Esophagus (tissue), 2 donors: ENCODE results near the gene ABCF2. TPM values are rescaled to one million over a fixed set of nuclear protein-coding genes. Genes with fewer than 3 reads are reported as not detected.

ENCODE experiments used
- H3K27ac ChIP-seq, 2 donors: one replicate each; pipeline ENCODE4 v1.5.1; 2013; ENCODE audit warnings: low read depth in 2 of 2, mild to moderate bottlenecking in 2 of 2, inconsistent platforms in 1 of 2, low read length in 1 of 2, moderate library complexity in 1 of 2
- H3K27me3 ChIP-seq, 2 donors: one replicate each; pipeline ENCODE4 v1.6.1; 2013; ENCODE audit warnings: low read length in 2 of 2, control low read depth in 1 of 2, mild to moderate bottlenecking in 1 of 2; ENCODE audit not compliant: insufficient read depth in 2 of 2, control insufficient read depth in 1 of 2
- H3K36me3 ChIP-seq, 2 donors: one replicate each; pipeline ENCODE4 v1.6.1; 2013; ENCODE audit warnings: low read length in 1 of 2; ENCODE audit not compliant: control insufficient read depth in 2 of 2, insufficient read depth in 2 of 2
- H3K4me1 ChIP-seq, 2 donors: one replicate each; pipeline ENCODE4 v1.6.1; 2013; ENCODE audit warnings: low read length in 1 of 2; ENCODE audit not compliant: control insufficient read depth in 2 of 2, insufficient read depth in 2 of 2
- H3K4me3 ChIP-seq, 2 donors: one replicate each; pipeline ENCODE4 v1.5.1; 2013; ENCODE audit warnings: low read length in 2 of 2, mild to moderate bottlenecking in 2 of 2, low read depth in 1 of 2, moderate library complexity in 1 of 2
- H3K9me3 ChIP-seq, 2 donors: one replicate each; pipeline ENCODE4 v1.6.1; 2013; ENCODE audit warnings: mild to moderate bottlenecking in 2 of 2, low read depth in 1 of 2, low read length in 1 of 2, moderate library complexity in 1 of 2; ENCODE audit not compliant: control insufficient read depth in 2 of 2, insufficient read depth in 1 of 2
- WGBS, 2 donors: extraction: QIAGEN DNeasy Blood & Tissue Kit; methylation state at CpG; one replicate each; pipeline ENCODE4 v1.1.7; 2013; 5-methylcytosine and 5-hydroxymethylcytosine counted together
- polyA plus RNA-seq, 2 donors: library from polyadenylated mRNA; stranded (reverse); fragments of 200-250 nt; gene quantifications; one replicate each; pipeline ENCODE4 v1.2.3, GENCODE V29; 2013
- donor health status: healthy with polysubstance abuse.
- donor health status: Bipolar disorder and iron deficiency.

ABCF2 gene
- polyA plus RNA-seq, 2 donors: 8.6 to 19.8 TPM

DNA sequence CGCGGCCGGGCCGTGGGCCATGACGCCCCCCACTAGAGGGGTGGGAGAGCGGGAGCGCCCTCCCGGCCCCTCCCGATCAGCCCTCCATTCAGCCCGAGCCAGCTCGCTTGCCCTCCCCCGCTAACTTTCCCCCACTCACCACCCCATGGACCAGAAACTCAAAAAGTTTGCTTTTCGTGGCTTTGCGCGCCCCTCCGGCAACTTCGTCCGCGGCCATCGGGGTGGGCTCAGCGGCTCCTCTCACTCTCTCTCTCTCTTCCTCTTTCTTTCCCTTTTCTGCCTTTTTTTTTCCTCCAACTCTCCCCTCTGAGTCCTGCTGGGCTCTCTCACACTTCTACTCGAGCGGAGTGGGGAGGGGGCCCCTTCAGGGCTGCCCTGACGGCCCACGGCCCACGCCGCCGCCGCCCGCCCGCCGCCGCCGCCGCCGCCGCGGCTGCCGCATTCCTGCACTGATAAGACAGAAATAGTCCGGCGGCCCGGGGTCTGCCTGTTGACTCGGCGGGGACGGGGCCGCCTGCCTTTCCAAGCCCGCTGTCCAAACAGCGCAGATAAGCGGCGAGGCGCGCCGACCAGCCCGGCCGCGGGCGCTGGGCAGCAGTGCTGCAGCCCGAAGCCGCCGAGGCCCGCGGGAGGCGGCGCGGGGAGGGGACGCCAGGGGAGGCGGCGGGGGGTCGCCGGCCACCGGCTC is 21.5 kb upstream of the ABCF2 start, which contains the start of gene SMARCD3:
Gene SMARCD3, minus strand, starts transcription at position 349 of the 688 bp plus-strand sequence. Its CDS starts 132 bp downstream, at position 217.
- WGBS, 2 donors: 1% methylated on average over 63 to 71 of the region's 71 CpGs
- Histone ChIP-seq H3K27me3 (no peaks in the 10 kb centered on the region), H3K9me3 (no peaks in the 10 kb centered on the region), H3K36me3 (no peaks in the 10 kb centered on the region), H3K27ac (peak within 1 kb of the TSS; percentile 79 to 85), H3K4me1 (peaks cover 6 to 21% of the 10 kb centered on the region in 2 donors), H3K4me3 (peak within 1 kb of the TSS; percentile 50 to 53)

DNA sequence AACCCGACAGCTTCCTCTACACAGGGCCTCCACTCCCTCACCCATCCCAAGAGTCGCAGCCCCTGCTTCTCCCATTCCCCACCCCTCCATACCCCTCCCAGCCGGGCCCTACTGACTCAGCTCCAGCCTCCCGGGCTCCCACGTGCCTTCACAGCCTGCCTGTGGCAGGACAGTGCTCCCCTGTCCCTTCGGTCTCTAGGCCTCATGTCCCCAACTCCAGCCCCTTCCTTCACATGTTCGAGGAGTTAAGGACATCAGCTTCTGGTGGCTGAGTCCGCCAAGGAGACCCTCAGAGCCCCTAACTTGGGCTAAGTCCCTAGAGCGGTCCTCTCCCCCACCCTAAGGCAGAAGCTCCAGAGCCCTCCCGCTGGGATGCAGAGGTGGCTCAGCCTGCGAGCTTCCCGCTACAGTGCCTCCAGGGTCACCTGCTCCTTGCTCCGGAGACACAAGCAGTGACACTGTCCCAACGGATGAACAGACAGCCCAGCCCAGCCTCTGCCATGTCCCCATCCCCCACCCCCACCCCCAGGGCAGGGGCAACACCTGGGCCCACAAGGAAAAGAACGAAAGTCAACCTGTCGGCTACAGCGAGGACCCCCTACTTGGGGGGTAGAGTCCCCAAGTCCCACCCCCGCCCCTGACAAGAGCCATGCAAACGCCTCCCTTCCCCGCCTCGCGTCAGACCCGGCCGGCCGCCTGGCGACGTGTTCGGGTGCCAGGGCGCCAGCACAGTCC is 20.8 kb upstream of the ABCF2 start:
- H3K36me3 ChIP-seq: no peaks in the 10 kb centered on the region
- WGBS, 2 donors: 11% methylated on average over 24 to 29 of the region's 29 CpGs
- peaks cover 6 to 25% of the 10 kb centered on the region in 2 donors for H3K4me1 ChIP-seq
- no peaks in the 10 kb centered on the region for H3K27me3 ChIP-seq
- peak overlapping the region; percentile 64 to 85 for H3K27ac ChIP-seq
- H3K9me3 ChIP-seq: no peaks in the 10 kb centered on the region
- peak overlapping the region; percentile 50 to 53 for H3K4me3 ChIP-seq

DNA sequence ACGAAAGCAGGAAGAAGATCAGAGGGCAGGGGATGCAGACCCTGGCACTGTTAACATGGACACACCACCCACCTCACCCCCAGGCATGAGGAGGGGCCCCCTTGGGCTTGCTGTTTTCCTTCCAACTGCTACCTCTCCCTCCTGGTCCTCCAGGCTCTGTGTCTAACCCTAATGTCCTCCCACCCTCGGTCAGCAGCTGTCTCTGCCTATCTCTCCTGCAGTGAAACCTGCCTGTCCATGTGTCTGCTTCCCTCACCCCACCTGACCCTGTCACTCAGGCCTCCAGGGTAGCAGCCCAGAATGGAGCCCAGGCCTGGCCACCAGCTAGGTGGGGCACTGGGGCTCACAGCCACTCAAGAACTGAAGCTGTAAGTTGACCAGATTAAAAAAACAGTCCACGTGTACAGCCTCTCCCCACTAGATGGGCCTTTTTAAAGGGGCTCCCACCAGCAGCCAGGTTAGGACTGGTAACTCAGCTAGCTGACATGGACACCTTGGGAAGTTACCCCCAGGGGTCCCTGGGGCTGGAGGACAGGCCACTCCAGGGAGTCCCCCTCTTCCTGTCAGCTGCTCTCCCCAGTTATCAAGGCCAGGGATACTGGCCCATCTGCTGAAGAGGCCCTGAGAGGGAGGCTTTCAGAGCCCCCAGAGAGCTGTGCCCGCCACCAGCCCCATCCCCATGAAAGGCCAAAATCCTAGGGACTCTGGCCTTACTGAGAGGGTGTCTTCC is 20.0 kb upstream of the ABCF2 start:
- H3K36me3 ChIP-seq: no peaks in the 10 kb centered on the region
- H3K27ac ChIP-seq: peak overlapping the region; percentile 64 to 85
- H3K4me1 ChIP-seq: peaks cover 6 to 23% of the 10 kb centered on the region in 2 donors
- no peaks in the 10 kb centered on the region for H3K9me3 ChIP-seq
- no peak overlapping the region for H3K4me3 ChIP-seq
- no peaks in the 10 kb centered on the region for H3K27me3 ChIP-seq
- 62 to 64% methylated on average over 4 of the region's 4 CpGs for WGBS, 2 donors

DNA sequence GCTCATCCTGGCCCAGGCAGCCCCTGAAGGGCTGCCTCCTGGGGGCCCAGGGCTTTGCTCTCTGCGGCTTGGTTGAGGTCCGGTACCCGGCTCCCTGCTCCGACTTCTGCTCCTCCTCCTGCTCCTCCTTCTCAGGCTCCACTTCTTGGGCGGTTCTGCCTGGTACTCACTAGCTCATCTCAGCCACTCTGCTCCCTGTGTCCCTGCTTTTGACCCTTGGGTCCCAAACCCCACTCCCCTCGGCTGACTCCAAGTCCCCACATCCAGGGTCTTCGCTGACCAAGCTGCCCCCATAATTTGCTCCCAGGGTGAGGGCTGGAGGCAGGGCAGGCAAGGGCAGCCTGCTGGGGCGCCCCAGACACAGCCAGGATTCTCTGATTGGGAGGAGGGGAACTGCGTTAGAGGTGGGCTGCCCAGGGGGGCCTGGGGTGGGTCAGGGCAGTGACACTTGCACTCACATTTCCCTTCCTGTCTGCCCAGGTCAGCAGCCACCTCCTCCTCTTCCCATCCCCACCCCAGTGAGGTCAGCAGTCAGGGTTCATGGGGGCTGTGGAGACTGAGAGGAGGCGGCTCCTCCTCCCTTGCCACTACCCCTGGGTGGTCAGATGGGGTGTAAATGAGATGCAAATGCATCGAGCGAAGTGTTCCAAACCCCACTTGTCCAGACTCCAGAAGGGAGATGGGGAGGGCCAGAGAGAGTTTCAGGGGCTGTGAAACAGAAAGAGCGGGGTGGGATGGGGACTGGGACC is 19.3 kb upstream of the ABCF2 start:
- H3K4me3 ChIP-seq: no peak overlapping the region
- H3K9me3 ChIP-seq: no peaks in the 10 kb centered on the region
- peak overlapping the region in 1 of 2 donors; percentile 17 for H3K27ac ChIP-seq
- peaks cover 0 to 1% of the 10 kb centered on the region in 2 donors for H3K36me3 ChIP-seq
- no peaks in the 10 kb centered on the region for H3K27me3 ChIP-seq
- H3K4me1 ChIP-seq: peaks cover 4 to 23% of the 10 kb centered on the region in 2 donors
- WGBS, 2 donors: 45 to 49% methylated on average over 13 of the region's 13 CpGs

DNA sequence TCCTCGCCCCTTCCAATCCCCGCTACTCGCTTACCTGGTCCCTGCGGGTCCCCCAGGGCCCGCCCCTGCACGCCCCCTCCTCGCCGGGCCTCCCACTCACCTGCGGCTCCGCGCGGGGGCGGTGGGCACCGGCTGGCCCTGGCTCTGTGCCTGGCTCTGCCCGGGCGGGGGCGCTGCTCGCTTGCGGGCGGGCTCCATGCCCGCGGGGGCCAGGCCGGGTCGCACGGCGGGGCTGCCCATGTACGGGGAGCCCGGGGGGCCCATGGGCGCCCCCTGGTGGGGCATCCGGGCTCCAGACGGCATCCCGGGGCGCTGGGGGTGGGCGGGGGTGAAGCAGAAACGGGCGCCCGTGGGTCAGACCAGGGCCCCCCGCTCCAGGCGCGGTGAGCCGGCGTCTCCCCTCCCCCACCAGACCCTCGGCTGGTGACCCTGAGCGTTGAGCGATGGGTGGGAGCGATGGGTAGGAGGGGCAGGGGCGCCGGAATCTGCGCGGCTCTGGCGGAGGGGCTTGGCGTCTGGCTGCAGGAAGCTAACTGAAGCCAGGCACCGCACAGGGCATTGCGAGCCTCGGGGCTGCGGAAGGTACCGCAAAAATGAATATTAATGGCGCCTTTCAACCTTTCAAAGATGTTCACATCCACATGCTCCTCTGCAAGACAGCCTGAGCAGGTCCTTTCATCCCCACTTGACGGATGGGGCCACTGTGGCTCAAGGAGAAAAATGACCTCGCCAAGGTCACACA is 18.5 kb upstream of the ABCF2 start:
- H3K27me3 ChIP-seq: no peaks in the 10 kb centered on the region
- no peaks in the 10 kb centered on the region for H3K9me3 ChIP-seq
- WGBS, 2 donors: 3 to 4% methylated on average over 51 to 60 of the region's 60 CpGs
- H3K4me1 ChIP-seq: peaks cover 4 to 23% of the 10 kb centered on the region in 2 donors
- H3K36me3 ChIP-seq: peaks cover 0 to 3% of the 10 kb centered on the region in 2 donors
- H3K4me3 ChIP-seq: peak overlapping the region in 1 of 2 donors; percentile 31
- H3K27ac ChIP-seq: no peak overlapping the region

DNA sequence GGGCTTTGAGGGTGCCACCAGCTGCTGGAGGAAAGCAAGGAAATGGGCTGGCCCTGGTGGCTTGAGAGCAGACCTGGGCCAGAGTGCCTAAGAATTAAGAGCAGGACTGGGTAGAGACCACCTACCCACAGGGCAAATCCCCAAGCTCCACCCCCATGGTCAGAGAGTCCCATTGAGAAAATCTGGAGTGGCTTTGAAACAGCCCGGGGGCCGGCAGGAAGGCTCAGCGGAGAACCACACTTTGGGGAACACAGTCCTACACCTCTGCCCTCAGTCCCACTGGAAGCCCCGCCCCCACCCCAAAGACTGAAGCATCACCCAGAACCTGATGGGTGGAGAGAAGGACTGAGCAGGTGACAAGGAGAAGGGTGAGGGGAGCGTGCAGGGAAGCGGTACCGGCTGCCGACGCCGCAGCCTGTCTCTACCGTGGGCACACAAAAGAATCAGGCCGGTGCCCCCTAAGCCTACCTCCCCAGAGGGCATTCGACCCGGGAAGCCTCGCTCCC is 17.9 kb upstream of the ABCF2 start:
- Histone ChIP-seq H3K9me3 (no peaks in the 10 kb centered on the region), H3K4me3 (peak overlapping the region in 1 of 2 donors; percentile 31), H3K27me3 (no peaks in the 10 kb centered on the region), H3K27ac (no peak overlapping the region), H3K4me1 (peaks cover 4 to 23% of the 10 kb centered on the region in 2 donors), H3K36me3 (peaks cover 0 to 3% of the 10 kb centered on the region in 2 donors)
- WGBS, 2 donors: 10 to 11% methylated on average over 14 to 15 of the region's 15 CpGs

DNA sequence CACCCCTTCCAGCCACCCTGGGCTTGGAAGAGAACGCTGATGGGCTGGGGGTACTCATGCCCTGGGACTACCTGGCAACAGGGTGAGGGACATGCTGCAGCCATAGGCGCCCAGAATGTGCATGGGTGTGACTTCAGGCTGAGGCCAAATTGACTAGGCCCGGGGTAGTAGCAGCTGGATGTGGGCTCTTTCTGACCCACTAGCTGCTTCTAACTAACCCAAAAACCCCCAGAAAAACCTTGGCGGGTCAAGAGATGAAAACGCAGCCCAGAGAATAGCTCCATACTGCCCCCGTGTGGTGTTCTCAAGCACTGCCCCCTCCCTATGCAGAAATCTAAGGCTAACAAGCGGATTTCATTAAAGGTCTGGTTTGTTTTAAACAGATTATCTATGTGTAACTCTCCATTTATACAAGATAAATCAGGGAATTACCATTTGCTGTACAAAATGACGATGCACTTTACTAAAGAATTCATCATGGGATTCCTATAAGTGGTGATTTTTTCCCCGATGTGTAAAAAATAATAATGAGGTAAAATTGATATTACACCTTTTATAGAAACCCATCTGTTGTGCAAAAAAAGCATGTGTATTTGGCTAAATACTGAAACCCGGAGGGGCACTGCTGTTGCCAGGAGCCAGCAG is 17.3 kb upstream of the ABCF2 start:
- WGBS, 2 donors: 26 to 30% methylated on average over 10 of the region's 10 CpGs
- Histone ChIP-seq H3K4me3 (no peak overlapping the region), H3K36me3 (peaks cover 0 to 5% of the 10 kb centered on the region in 2 donors), H3K9me3 (no peaks in the 10 kb centered on the region), H3K4me1 (peaks cover 4 to 22% of the 10 kb centered on the region in 2 donors), H3K27me3 (no peaks in the 10 kb centered on the region), H3K27ac (no peak overlapping the region)

DNA sequence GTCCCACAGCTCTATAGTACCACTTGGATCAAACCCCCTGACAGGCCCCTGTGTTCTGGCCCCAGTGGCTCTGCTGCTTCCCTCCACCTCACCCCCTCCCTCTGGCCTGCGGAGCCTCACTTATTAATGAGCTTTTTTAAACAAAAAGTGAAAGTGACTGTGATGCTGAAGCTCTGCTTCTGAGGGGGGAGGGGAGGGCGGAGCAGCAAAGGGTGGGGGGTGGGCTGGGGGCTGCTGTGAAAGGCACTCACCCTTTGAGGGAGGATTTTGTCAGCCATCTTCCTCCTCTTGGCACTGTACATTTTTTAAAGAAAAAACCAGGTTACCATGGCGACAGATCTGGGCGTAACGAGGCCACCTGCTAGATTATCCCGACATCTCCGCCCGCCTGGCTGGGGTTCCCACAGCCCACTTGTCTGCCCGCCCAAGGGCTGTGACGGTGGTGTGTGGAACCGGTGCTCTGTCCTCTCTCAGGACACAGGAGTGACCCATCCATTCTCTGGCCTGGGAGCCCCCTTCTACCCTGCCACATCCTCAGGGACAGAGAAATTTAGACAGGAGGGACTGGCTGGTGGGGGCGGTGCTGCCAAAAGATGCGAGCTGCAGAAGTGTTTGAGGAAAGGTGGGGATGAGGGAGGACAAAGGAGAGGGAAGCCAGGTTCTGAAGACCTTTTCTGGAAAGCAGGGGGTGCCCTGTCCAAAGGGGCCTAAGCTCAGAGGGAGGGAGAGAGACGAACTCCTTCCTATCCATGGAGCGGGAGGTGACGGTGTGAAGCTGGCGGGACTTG is 16.6 kb upstream of the ABCF2 start:
- H3K9me3 ChIP-seq: no peaks in the 10 kb centered on the region
- H3K4me3 ChIP-seq: peak overlapping the region in 1 of 2 donors; percentile 1
- no peaks in the 10 kb centered on the region for H3K27me3 ChIP-seq
- 37 to 38% methylated on average over 17 of the region's 17 CpGs for WGBS, 2 donors
- H3K27ac ChIP-seq: no peak overlapping the region
- peaks cover 0 to 12% of the 10 kb centered on the region in 2 donors for H3K36me3 ChIP-seq
- H3K4me1 ChIP-seq: peaks cover 4 to 18% of the 10 kb centered on the region in 2 donors
